ENCODE data around the gene MFSD2A.
A peak's percentile ranks its signal among the peaks of the same experiment; 100 is the strongest.
"Not testable (repeated sequence)": the region's sequence is repeated elsewhere in the genome, so short reads cannot be mapped to it uniquely, and the experiment has no call there.

The MFSD2A gene

DNA sequence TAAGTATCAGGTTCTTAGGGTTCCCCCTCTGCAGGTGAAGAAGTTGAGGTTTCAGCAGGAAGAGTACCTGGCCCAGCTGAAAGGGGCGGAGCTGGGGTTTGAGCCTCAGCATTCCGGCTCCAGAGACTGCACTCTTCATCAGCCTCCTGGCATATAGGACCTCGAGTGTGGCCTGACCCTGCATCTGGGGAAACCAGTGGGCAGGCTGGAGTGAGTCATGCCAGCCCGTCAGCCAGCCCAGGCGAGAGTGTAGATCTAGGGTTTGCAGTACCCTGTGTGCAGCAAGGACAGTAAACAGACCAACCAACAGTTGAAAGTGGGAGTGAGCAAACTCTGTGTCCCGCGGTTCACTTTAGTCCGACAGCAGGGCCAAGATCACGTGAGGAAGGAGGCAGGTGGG lies 14.1 kb downstream of the MFSD2A start:
- no peak for DNase-seq (ENCODE audit: low read depth in 2 of 2)

DNA sequence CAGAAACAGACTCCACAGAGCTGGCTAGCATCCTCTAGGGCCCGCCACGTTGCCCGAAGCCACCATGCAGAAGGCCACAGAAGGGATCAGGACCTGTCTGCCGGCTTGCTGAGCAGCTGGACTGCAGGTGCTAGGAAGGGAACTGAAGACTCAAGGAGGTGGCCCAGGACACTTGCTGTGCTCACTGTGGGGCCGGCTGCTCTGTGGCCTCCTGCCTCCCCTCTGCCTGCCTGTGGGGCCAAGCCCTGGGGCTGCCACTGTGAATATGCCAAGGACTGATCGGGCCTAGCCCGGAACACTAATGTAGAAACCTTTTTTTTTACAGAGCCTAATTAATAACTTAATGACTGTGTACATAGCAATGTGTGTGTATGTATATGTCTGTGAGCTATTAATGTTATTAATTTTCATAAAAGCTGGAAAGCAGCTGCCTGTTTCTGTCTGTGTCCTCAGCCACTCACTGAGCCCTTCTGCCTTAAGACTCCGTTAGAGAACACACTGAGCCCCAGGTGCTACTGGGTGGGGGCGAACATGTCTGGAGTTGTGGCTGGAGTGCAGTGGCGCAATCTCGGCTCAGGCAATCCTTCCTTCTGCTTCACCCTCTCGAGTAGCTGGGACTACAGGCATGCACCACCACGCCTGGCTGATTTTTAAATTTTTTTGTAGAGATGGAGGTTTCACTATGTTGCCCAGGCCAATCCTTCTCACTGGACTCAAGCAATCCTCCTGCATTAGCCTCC lies 14.8 kb downstream of the MFSD2A start:
- DNase-seq (ENCODE audit: low read depth in 2 of 2), result no peak

DNA sequence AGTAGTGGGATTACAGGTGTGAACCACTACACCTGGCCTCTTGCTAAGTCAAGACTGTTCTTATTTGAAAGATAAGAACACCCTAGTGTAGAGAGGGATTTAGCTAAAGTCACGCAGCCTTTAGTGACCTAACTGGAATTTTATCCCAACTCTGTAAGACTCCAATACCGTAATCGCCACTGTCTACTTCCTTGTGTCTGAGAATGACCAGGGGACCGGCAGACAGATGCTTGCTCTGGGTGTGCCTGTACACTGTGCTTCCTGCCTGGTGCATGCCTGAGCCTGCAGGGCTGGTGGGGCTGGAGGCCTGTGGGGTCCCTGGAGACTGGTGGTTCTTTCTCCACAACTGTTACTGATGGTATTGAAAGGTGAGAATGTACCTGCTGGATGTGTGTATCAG lies 15.3 kb downstream of the MFSD2A start:
- no peak for DNase-seq (ENCODE audit: low read depth in 2 of 2)

DNA sequence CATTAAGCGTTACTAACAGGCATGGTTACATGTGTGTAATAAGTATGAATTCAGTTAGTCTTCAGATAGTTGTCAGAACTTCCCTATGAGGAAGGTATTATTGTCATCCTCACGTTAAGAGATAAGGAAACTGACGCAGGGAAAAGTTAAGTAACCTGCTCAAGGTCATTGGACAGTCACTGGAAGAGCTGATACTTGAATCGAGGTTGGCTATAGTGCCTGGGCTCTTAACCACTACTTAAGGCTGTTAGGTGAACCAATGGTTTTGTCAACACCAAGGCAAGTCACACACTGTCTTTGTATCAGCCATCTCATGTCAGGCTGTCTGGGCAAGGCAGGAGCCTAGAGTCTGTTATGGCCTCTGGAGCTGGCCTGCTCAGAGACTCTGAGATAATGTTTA lies 16.2 kb downstream of the MFSD2A start:
- no peak for DNase-seq (ENCODE audit: low read depth in 2 of 2)

DNA sequence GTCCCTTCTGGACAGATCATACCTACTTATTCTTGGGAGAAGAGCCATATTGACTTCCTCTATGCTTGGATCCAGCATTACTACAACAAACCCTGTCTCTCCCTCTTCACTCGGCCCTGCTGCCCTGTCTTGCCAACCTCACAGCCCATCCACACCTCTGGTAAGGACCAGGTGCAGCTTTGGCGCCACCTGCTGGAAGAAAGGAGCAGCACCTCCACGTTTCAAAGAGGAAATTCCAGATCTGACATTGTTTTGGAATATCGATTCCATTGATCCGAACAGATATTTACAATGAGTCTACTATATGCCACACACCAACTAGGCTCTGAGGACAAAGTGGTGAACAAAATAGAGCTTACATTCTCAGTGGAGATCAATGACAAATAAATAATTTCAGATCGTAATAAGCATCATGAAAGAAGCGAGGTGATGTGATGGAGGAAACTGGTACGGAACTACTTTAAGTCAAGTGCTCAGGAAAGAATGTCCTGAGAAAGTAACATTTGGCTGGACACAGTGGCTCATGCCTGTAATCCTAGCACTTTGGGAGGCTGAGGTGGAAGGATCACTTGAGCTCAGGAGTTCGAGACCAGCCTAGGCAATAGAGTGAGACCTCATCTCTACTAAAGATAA lies 18.7 kb downstream of the MFSD2A start:
- peak; percentile 34 to 38 for DNase-seq (ENCODE audit: low read depth in 2 of 2)

DNA sequence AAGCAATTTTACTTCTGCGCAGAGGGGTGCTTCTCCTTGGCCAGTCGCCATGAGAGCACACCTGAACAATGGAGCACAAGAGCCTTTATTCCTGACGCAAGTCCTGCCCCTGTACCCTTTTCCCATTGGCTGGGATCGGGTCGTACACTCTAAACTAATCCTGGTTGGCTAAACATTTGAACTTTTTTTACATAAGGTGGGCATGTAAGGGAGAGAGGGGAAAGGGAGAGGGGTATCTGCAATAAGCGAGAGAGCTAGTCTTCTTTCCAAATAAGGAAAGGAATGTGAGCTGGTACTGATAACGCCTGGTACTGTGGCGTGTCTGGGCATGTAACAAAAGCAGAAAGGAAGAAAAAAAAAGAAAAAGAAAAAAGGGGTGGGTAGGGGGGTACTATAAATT lies 21.8 kb downstream of the MFSD2A start:
- DNase-seq (ENCODE audit: low read depth in 2 of 2), result no peak

DNA sequence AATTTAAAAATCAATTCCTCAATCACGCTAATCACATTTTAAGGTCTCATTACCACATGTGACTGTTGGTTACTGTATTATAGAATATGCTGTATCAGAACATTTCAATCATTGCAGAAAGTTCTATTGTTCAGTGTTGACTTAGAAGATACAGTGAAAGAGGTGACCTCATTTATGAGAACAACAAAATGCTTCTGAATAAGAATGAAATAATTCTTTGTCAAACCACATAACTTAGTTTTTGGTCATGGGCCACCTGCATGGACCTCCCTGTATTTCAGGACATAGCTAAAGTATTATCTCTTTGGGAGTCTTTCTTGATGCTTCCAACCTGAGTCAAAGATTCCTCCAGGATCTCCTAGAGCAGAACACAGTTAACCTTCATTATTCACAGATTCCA lies 22.3 kb downstream of the MFSD2A start:
- DNase-seq (ENCODE audit: low read depth in 2 of 2), result no peak

DNA sequence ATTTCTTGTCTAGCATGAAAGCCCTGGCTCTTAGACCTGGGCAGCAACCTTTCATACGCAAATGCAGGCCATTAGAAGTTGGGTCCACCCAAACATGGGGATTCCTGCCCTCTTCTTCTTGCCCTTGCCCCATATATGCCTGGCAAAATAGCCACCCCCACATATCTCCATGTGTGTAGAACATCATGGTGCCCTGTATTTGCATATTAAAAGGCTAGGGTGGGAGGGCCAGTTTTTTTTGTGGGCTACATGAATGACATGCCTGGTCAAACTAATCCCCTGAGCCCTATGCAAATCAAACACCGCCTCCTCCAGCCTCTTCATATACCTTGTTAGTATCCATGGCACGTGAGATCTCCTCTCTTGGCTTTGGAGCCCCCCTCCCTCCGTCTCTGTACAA lies 24.7 kb downstream of the MFSD2A start:
- DNase-seq (ENCODE audit: low read depth in 2 of 2), result no peak

DNA sequence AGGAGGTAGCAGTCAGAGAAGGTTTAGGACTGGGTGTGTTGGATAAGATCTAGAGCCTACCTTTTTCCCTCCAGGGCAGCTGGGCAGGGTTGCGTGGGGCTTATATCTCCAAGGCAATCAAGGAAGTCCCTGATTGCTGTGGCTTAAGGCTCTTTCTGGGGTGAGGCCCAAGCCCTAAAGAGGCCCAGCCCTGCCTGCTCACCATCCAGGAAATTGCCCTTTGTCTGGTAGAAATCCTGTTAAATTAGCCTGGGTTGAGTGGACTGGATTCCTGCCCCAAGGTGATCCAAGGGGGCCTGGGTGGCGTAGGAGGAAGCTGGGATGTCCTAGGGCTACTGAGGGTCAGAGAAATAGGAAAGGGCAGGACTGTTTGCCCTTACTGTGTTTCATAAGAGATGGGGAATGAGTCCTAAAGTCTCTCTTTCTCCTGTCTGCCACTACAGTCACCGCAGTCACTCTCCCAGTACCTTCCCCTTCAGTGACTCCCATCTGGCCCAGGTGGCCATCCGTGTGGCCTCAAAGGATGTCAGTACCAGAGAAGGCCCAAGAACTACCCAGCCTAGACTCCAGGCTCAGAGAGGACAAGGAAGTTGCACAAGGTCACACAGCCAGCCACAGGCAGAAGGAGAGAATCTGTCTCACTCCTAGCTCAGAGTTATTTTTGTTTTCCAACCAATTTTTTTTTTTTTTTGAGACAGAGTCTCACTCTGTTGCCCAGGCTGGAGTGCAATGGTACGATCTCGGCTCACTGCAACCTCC lies 25.8 kb downstream of the MFSD2A start:
- no peak for DNase-seq (ENCODE audit: low read depth in 2 of 2)

DNA sequence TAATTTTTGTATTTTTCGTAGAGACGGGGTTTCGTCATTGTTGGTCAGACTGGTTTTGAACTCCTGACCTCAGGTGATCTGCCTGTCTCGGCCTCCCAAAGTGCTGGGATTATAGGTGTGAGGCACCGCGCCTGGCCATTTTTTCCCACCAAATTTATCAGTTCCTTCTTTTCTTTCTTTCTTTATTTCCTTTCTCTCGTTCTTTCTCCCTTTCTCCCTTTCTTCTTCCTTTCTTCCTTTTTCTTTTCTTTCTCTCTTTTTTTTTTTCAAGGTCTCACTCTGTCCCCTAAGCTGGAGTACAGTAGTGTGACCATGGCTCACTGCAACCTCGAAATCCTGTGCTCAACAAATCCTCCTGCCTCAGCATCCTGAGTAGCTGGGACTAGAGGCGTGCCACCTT lies 26.4 kb downstream of the MFSD2A start:
- DNase-seq (ENCODE audit: low read depth in 2 of 2), result no peak

DNA sequence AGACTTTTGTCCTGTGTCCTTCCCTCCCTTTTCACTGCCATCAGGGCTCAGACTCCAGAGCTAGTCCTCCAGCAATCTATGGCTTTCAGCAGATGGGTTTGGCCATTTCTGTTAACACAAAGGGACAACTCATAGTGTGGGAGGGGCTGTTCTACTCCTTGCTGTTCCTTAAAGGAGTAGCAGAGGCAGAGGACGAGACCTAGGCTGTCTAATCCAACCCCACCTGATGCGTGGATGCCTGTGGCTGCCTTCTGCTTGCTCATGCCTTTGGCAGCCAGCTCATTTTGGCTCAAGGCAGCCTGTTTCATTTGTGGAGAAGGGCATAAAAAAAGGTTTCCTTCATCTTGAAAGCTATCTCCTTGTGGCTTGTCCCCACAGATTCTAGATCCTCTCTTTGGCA lies 27.0 kb downstream of the MFSD2A start:
- peak; percentile 68 to 69 for DNase-seq (ENCODE audit: low read depth in 2 of 2)

DNA sequence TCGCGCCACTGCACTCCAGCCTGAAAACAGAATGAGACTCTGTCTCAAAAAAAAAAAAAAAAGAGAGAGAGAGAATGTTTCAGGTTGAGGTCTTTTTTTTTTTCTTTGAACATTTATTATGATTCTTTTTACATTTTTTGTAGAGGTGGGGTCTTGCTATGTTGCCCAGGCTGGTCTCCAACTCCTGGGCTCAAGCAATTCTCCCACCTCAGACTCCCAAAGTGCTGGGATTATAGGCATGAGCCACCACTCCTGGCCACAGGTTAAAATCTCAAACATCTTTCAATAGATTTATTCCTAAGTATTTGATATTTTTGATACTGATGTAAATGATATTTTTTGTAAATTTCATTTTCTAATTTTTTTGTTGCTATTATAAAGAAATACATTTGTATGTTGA lies 29.5 kb downstream of the MFSD2A start:
- DNase-seq (ENCODE audit: low read depth in 2 of 2), result not testable (repeated sequence)

DNA sequence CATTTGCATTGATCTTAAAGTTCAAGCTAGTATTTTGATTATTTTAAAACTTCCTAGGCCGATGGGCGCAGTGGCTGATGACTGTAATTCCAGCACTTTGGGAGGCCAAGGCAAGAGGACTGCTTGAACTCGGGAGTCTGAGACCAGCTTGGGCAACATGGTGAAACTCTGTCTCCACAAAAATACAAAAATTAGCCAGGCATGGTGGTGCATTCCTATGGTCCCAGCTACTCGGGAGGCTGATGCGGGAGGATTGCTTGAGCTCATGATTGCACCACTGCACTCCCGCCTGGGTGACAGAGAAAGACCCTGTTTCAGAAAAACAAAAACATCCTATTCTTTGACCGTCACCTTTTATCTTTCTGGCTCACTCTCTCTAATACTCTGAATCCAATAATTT lies 30.0 kb downstream of the MFSD2A start:
- DNase-seq (ENCODE audit: low read depth in 2 of 2), result no peak

DNA sequence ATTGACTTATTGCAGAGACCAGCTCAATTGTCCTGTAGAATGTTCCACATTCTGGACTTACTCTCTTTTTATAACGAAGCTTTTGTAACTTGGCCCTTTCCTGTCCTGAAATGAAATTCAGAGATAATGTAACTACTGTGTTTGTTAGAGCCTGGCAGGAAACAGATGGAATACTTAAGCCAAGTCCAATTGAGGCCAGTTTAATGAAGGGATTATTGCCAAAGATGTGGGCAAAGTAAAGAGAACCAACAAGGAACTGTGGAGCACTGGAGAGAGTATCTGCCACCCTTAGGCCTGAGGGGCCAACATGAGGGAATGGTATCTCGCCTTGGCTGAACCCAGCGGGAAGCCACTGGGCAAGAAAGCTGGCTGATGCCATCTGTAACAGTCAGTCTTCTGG lies 32.9 kb downstream of the MFSD2A start:
- no peak for DNase-seq (ENCODE audit: low read depth in 2 of 2)

DNA sequence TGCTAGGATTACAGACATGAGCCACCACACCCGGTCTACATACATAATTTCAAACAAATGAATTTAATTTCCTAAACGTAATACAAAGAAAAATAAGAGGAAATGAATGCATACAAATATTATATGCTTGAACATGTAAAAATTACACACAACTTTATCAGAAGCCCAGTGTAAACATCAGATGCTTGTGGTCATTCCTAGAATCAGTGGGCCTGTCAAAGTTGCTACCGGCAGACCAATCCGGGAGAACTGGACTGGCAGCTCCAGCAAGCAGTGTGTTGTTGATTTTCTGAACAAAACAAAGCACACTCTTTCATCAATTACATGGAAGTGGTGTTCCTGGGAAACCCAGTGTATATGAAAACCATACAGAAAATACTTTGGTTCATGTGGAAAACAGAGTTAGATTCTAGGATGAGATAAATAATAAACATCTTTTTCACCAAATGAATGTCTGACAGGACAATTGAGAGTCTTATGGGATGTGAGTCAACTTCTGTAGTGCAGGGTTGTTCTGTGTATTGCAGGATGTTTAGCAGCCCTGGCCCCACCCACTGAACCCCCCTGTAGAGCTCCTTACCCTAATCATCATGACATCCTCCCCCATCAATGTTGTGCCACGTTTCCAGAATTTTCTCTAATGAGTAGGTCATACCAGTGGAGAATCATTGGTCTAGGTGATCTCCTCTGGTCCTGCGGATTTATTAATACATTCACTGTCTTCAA lies 33.8 kb downstream of the MFSD2A start:
- DNase-seq (ENCODE audit: low read depth in 2 of 2), result no peak

DNA sequence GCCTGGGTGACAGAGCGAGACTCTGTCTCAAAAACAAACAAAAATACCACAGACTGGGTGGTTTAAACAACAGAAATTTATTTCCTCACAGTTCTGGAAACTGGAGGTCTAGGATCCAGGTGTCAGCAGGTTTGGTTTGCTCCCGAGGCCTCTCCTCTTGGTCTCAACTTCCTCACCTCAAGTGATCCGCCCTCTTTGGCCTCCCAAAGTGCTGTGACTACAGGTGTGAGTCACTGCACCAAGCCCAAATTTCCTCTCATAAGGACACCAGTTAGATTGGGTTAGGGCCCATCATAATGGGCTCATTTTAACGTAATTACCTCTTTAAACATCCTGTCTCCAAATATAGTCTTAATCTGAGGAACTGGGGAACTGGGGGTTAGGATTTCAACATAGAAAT lies 35.5 kb downstream of the MFSD2A start:
- DNase-seq (ENCODE audit: low read depth in 2 of 2), result no peak

DNA sequence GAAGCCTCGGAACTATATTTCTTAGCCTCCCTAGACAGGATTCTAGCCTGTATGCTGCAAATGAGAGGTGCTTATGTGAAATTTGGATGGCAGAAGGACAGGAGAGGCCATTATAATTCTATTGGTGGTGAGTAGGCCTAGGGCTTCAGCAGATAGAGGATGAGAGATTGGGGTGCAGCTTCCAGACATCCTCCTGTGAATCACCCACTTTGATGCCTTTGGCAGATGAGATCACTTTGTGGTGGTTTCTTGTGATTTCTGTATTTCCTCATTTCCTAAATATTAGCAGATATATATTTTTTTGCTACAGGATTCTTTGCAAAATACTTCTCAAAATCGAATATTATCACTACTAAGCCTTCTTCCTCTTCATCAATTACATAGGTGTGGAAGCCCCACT lies 37.3 kb downstream of the MFSD2A start:
- DNase-seq (ENCODE audit: low read depth in 2 of 2), result no peak

DNA sequence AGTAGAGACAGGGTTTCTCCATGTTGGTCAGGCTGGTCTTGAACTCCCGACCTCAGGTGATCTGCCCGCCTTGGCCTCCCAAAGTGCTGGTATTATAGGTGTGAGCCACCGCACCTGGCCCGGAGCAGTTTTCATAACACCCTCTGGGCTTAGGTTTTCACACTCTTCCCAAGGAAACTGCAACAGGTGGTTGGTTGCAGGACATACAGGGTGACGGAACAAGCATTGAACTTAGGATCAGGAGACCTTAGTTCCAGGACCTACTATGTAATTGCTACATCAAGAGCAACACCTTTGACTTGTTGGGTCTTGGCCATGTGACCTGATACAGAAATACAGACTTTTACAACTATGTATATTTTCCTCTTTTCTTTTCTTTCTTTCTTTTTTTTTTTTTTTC lies 37.9 kb downstream of the MFSD2A start:
- DNase-seq (ENCODE audit: low read depth in 2 of 2), result no peak

DNA sequence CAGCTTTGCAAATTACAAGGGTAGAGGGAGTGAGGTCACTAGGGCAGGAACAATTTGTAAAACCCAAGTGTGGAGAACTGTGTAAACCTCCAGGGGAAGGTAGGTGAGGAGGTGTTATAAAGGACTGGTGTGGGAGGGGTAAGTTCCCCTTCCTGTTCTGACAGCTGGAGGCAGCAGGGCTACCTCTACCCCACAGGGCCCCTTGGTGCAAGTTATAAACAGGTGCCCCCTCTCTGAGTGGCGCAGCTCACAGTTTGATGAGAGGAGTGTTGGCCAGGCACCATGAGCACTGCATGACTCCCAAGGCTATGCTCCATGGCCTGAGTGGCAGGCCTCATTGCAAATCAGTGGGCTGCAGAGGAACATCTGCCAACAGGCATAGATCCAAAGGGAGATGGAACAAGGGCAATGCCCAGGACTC lies 41.0 kb downstream of the MFSD2A start:
- DNase-seq (ENCODE audit: low read depth in 2 of 2), result no peak

DNA sequence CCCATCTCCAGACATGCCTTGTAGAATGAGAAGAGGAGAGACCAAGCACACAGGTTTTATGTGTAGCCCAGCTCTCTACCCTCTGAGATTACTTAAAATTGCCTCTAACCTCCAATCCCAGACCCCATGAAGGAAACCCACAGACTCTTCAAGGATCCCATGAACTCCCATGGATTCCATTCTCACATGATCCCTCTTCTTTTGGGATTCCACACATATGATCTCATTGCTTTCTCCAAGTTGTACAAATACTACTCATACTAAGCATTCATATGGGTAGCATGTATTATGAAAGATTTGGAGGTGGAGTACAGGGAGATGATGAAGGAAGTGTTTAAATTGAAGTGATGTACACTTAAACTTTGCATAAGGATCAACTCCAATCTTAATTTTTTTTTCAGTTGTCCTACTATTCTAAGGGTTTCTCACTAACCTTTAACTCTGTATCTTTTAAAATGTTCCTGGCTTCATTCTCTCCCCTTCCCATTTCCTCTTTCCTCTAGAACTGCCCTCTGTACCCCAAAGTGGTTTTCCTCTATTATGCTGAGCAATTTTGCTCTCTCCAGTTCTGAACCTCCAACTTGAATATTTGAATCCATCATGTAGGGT lies 41.6 kb downstream of the MFSD2A start:
- no peak for DNase-seq (ENCODE audit: low read depth in 2 of 2)

DNA sequence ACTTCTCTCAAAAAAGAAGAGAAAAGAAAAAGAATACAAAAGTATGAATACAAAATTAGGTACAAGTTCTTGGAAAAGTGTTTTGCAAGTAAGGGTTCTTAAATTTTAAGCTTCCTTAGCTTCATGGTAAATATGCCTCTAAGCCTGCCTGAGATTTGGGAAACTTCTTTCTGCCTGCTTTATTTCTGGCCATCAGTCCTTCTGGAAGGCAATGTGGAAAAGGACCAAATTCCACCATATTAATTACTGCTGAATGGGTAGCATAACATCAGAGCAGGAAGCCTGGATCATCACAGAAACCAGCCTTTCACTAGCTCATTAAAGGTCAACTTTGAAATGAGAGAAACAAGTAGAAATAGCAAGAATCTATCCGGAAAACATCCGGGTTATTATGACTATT lies 46.5 kb downstream of the MFSD2A start:
- DNase-seq (ENCODE audit: low read depth in 2 of 2), result no peak

Measured in fibroblast of skin of left quadriceps (primary cell).